Breast epithelium (tissue), 3 donors: ENCODE results near the gene TPD52L3.

Source experiments
- POLR2AphosphoS5 ChIP-seq, 3 donors: sonication (generic); formaldehyde crosslinking; IDR thresholded peaks; one replicate each; pipeline ENCODE4 v1.6.1; 2017; ENCODE audit warnings: antibody characterized with exemption in 3 of 3
- TF ChIP-seq, protein P1 (sequence below), 3 donors: fragments of 450-650 bp; IDR thresholded peaks; one replicate each; pipeline ENCODE4 v1.5.1; 2016 to 2017; ENCODE audit warnings: antibody characterized with exemption in 3 of 3, mild to moderate bottlenecking in 3 of 3, moderate library complexity in 3 of 3

DNA sequence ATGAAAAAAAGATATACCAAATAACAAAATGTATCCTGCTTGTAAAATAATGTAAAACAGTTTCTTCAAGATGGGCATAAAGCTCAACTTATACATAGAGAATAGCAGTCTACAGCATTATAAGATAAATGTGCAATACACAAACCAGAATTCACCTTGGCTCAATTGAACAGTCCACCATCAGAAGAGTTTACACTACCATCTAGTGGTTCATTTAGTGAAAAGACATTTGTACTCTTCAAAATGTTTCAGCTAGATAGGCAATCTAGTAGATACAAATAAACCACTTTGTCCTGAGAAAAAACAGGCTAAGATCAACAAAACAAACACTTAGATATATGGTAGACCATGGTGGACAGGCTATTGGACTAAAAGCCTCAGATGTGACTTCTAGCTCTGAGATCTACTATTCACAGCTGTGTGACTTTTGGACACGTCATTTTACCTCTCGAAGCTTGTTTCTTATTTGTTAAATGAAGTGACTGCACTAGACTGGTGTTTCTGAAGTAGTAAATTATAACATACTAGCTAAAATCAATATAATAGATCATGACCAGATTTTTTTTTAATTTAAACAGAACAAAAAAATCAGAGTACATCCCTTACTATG lies 22.1 kb upstream of the TPD52L3 start:
- TF ChIP-seq, protein P1, sequence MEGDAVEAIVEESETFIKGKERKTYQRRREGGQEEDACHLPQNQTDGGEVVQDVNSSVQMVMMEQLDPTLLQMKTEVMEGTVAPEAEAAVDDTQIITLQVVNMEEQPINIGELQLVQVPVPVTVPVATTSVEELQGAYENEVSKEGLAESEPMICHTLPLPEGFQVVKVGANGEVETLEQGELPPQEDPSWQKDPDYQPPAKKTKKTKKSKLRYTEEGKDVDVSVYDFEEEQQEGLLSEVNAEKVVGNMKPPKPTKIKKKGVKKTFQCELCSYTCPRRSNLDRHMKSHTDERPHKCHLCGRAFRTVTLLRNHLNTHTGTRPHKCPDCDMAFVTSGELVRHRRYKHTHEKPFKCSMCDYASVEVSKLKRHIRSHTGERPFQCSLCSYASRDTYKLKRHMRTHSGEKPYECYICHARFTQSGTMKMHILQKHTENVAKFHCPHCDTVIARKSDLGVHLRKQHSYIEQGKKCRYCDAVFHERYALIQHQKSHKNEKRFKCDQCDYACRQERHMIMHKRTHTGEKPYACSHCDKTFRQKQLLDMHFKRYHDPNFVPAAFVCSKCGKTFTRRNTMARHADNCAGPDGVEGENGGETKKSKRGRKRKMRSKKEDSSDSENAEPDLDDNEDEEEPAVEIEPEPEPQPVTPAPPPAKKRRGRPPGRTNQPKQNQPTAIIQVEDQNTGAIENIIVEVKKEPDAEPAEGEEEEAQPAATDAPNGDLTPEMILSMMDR (IDR thresholded peaks at IDR 0.05): peak; percentile 45 to 58 (median 53)
- no peak for TF ChIP-seq POLR2AphosphoS5 (IDR thresholded peaks at IDR 0.05)
